OCI-LY1 (cell line): ENCODE results near the gene NAA11.

Experiments used
- H2AFZ ChIP-seq: fragments of 200-600 bp; sonication (generic), shearing (Covaris generic); 2 replicates; pipeline ENCODE4 v1.6.0; 2014; ENCODE audit warnings: antibody characterized with exemption, mild to moderate bottlenecking, low read length
- H3F3A ChIP-seq: fragments of 200-600 bp; sonication (generic), shearing (Covaris generic); 2 replicates; pipeline ENCODE4 v1.6.0; 2014; ENCODE audit warnings: mild to moderate bottlenecking, antibody characterized with exemption, low read length, moderate library complexity; ENCODE audit not compliant: insufficient read depth
- H3K27ac ChIP-seq: fragments of 200-600 bp; sonication (generic); 2 replicates; pipeline ENCODE4 v1.5.1; 2014; ENCODE audit warnings: low read length, mixed run types, mild to moderate bottlenecking, low read depth; ENCODE audit not compliant: poor library complexity, severe bottlenecking
- H3K27me3 ChIP-seq: fragments of 200-600 bp; sonication (generic); 2 replicates; pipeline ENCODE4 v1.6.0; 2014; ENCODE audit warnings: antibody characterized with exemption, mild to moderate bottlenecking, low read length, moderate library complexity; ENCODE audit not compliant: insufficient read depth
- H3K36me3 ChIP-seq: fragments of 200-600 bp; sonication (generic); 2 replicates; pipeline ENCODE4 v1.6.1; 2014; ENCODE audit warnings: mild to moderate bottlenecking, antibody characterized with exemption, low read length, moderate library complexity, mixed read lengths; ENCODE audit not compliant: insufficient read depth
- H3K4me1 ChIP-seq: fragments of 200-600 bp; sonication (generic); 2 replicates; pipeline ENCODE4 v1.5.1; 2014; ENCODE audit warnings: mild to moderate bottlenecking, low read length, moderate library complexity; ENCODE audit not compliant: insufficient read depth, severe bottlenecking
- H3K4me2 ChIP-seq: fragments of 200-600 bp; sonication (generic), shearing (Covaris generic); 2 replicates; pipeline ENCODE4 v1.6.1; 2014; ENCODE audit warnings: low read length
- H3K4me3 ChIP-seq: fragments of 200-600 bp; sonication (generic); 2 replicates; pipeline ENCODE4 v1.5.1; 2014; ENCODE audit warnings: low read length, low read depth, mild to moderate bottlenecking, mixed read lengths; ENCODE audit not compliant: poor library complexity, severe bottlenecking
- H3K79me2 ChIP-seq: fragments of 200-600 bp; shearing (Covaris generic); 2 replicates; pipeline ENCODE4 v1.6.1; 2016; ENCODE audit warnings: mixed run types, low read length, mixed read lengths; ENCODE audit not compliant: insufficient read depth
- H3K9ac ChIP-seq: fragments of 200-600 bp; sonication (generic), shearing (Covaris generic); 2 replicates; pipeline ENCODE4 v1.6.1; 2014; ENCODE audit warnings: mild to moderate bottlenecking, low read length, mixed read lengths
- H3K9me2 ChIP-seq: fragments of 200-600 bp; sonication (generic), shearing (Covaris generic); 2 replicates; pipeline ENCODE4 v1.6.1; 2014; ENCODE audit warnings: low read depth, mild to moderate bottlenecking, low read length, mixed read lengths
- H3K9me3 ChIP-seq: fragments of 200-600 bp; shearing (Covaris generic); 2 replicates; pipeline ENCODE4 v1.6.1; 2014; ENCODE audit warnings: low read length, mixed read lengths
- H4K20me1 ChIP-seq: fragments of 200-600 bp; sonication (generic), shearing (Covaris generic); 2 replicates; pipeline ENCODE4 v1.6.0; 2016; ENCODE audit warnings: mild to moderate bottlenecking, low read length; ENCODE audit not compliant: insufficient read depth
- CTCF ChIP-seq: fragments of 200-600 bp; sonication (generic), shearing (Covaris generic); IDR thresholded peaks from 2 replicates; pipeline ENCODE4 v1.5.1; 2017; ENCODE audit warnings: mild to moderate bottlenecking, antibody characterized with exemption, low read length, moderate library complexity, mixed read lengths
- EZH2 ChIP-seq: fragments of 200-600 bp; sonication (generic), shearing (Covaris generic); IDR thresholded peaks from 2 replicates; pipeline ENCODE4 v1.8.0; 2017; ENCODE audit warnings: borderline replicate concordance, mixed run types, mild to moderate bottlenecking, antibody characterized with exemption, low read length, moderate library complexity, mixed read lengths

Gene NAA11

GRCh38 chr4:79360006-79360405 lies 34.1 kb upstream of the NAA11 start:
- no peaks in the 10 kb centered on the region for H3K4me1 ChIP-seq
- H3K4me3 ChIP-seq = no peak overlapping the region
- no peak for TF ChIP-seq EZH2
- no peak for TF ChIP-seq CTCF
- no peak overlapping the region for H3K27ac ChIP-seq
- no peaks in the 10 kb centered on the region for H3K9me3 ChIP-seq
- no peaks in the 10 kb centered on the region for H3K9me2 ChIP-seq
- no peaks in the 10 kb centered on the region for H4K20me1 ChIP-seq
- no peaks in the 10 kb centered on the region for H3K36me3 ChIP-seq
- no peak overlapping the region for H3K9ac ChIP-seq
- H3F3A ChIP-seq = no peaks in the 10 kb centered on the region
- H3K27me3 ChIP-seq = no peaks in the 10 kb centered on the region
- no peak overlapping the region for H3K4me2 ChIP-seq
- no peak overlapping the region for H2AFZ ChIP-seq
- no peaks in the 10 kb centered on the region for H3K79me2 ChIP-seq

GRCh38 chr4:79358438-79358837 lies 32.6 kb upstream of the NAA11 start:
- no peaks in the 10 kb centered on the region for H3K4me1 ChIP-seq
- no peaks in the 10 kb centered on the region for H3K9me2 ChIP-seq
- no peak overlapping the region for H3K27ac ChIP-seq
- H3F3A ChIP-seq = no peaks in the 10 kb centered on the region
- H3K27me3 ChIP-seq = no peaks in the 10 kb centered on the region
- no peak overlapping the region for H3K9ac ChIP-seq
- H3K4me3 ChIP-seq = no peak overlapping the region
- H4K20me1 ChIP-seq = no peaks in the 10 kb centered on the region
- H3K79me2 ChIP-seq = no peaks in the 10 kb centered on the region
- H3K4me2 ChIP-seq = no peak overlapping the region
- no peaks in the 10 kb centered on the region for H3K36me3 ChIP-seq
- TF ChIP-seq CTCF = no peak
- no peak for TF ChIP-seq EZH2
- no peak overlapping the region for H2AFZ ChIP-seq
- no peaks in the 10 kb centered on the region for H3K9me3 ChIP-seq

GRCh38 chr4:79357365-79357764 lies 31.5 kb upstream of the NAA11 start:
- no peaks in the 10 kb centered on the region for H4K20me1 ChIP-seq
- H3K36me3 ChIP-seq = no peaks in the 10 kb centered on the region
- no peaks in the 10 kb centered on the region for H3F3A ChIP-seq
- H2AFZ ChIP-seq = no peak overlapping the region
- no peaks in the 10 kb centered on the region for H3K9me2 ChIP-seq
- H3K27ac ChIP-seq = no peak overlapping the region
- H3K4me2 ChIP-seq = no peak overlapping the region
- no peaks in the 10 kb centered on the region for H3K9me3 ChIP-seq
- TF ChIP-seq CTCF = no peak
- no peak for TF ChIP-seq EZH2
- no peaks in the 10 kb centered on the region for H3K27me3 ChIP-seq
- H3K9ac ChIP-seq = no peak overlapping the region
- H3K4me1 ChIP-seq = no peaks in the 10 kb centered on the region
- H3K4me3 ChIP-seq = no peak overlapping the region
- no peaks in the 10 kb centered on the region for H3K79me2 ChIP-seq
